ENCODE measurements around the gene FABP3.

The FABP3 gene

GRCh38 chr1:31401241-31401640 lies 28.4 kb upstream of the FABP3 start:
- Histone ChIP-seq H3K27me3 (ENCODE audit: insufficient read depth, low read depth) (no peaks in the 10 kb centered on the region), H3K36me3 (ENCODE audit: insufficient read depth) (no peaks in the 10 kb centered on the region), H3K9ac (no peak overlapping the region), H3K27ac (no peak overlapping the region), H3K79me2 (ENCODE audit: insufficient read depth, low read depth) (no peaks in the 10 kb centered on the region), H3K4me1 (ENCODE audit: low read depth, poor library complexity, severe bottlenecking) (no peaks in the 10 kb centered on the region), H2AFZ (ENCODE audit: low read depth) (no peak overlapping the region), H3K4me2 (no peak overlapping the region), H3K4me3 (IDR thresholded peaks at IDR 0.05; ENCODE audit: insufficient read depth, low read depth, low read length) (no peak overlapping the region), H4K20me1 (ENCODE audit: insufficient read depth) (no peaks in the 10 kb centered on the region)
- TF ChIP-seq CTCF (conservative IDR thresholded peaks at IDR 0.05; ENCODE audit: low read depth, low read length): no peak

GRCh38 chr1:31400393-31400792 lies 27.5 kb upstream of the FABP3 start:
- no peak overlapping the region for H3K9ac ChIP-seq
- H4K20me1 ChIP-seq (ENCODE audit: insufficient read depth): no peaks in the 10 kb centered on the region
- H3K4me2 ChIP-seq: no peak overlapping the region
- H3K27me3 ChIP-seq (ENCODE audit: insufficient read depth, low read depth): no peaks in the 10 kb centered on the region
- H2AFZ ChIP-seq (ENCODE audit: low read depth): no peak overlapping the region
- H3K27ac ChIP-seq: no peak overlapping the region
- H3K4me1 ChIP-seq (ENCODE audit: low read depth, poor library complexity, severe bottlenecking): no peaks in the 10 kb centered on the region
- H3K36me3 ChIP-seq (ENCODE audit: insufficient read depth): no peaks in the 10 kb centered on the region
- no peak overlapping the region for H3K4me3 ChIP-seq (IDR thresholded peaks at IDR 0.05; ENCODE audit: insufficient read depth, low read depth, low read length)
- no peaks in the 10 kb centered on the region for H3K79me2 ChIP-seq (ENCODE audit: insufficient read depth, low read depth)
- no peak for TF ChIP-seq CTCF (conservative IDR thresholded peaks at IDR 0.05; ENCODE audit: low read depth, low read length)

GRCh38 chr1:31399976-31400375 lies 27.1 kb upstream of the FABP3 start:
- no peaks in the 10 kb centered on the region for H3K79me2 ChIP-seq (ENCODE audit: insufficient read depth, low read depth)
- H3K27me3 ChIP-seq (ENCODE audit: insufficient read depth, low read depth): no peaks in the 10 kb centered on the region
- no peaks in the 10 kb centered on the region for H3K36me3 ChIP-seq (ENCODE audit: insufficient read depth)
- H3K27ac ChIP-seq: no peak overlapping the region
- H4K20me1 ChIP-seq (ENCODE audit: insufficient read depth): no peaks in the 10 kb centered on the region
- peaks cover 1% of the 10 kb centered on the region for H3K4me1 ChIP-seq (ENCODE audit: low read depth, poor library complexity, severe bottlenecking)
- H3K4me3 ChIP-seq (IDR thresholded peaks at IDR 0.05; ENCODE audit: insufficient read depth, low read depth, low read length): no peak overlapping the region
- no peak overlapping the region for H3K9ac ChIP-seq
- H3K4me2 ChIP-seq: no peak overlapping the region
- H2AFZ ChIP-seq (ENCODE audit: low read depth): no peak overlapping the region
- no peak for TF ChIP-seq CTCF (conservative IDR thresholded peaks at IDR 0.05; ENCODE audit: low read depth, low read length)

- Histone ChIP-seq H3K4me1 (ENCODE audit: low read depth, poor library complexity, severe bottlenecking) (peaks cover 9% of the 10 kb centered on the region), H4K20me1 (ENCODE audit: insufficient read depth) (no peaks in the 10 kb centered on the region), H3K27me3 (ENCODE audit: insufficient read depth, low read depth) (no peaks in the 10 kb centered on the region), H3K27ac (no peak overlapping the region), H2AFZ (ENCODE audit: low read depth) (no peak overlapping the region), H3K4me3 (IDR thresholded peaks at IDR 0.05; ENCODE audit: insufficient read depth, low read depth, low read length) (no peak overlapping the region), H3K4me2 (no peak overlapping the region), H3K9ac (no peak overlapping the region), H3K36me3 (ENCODE audit: insufficient read depth) (no peaks in the 10 kb centered on the region), H3K79me2 (ENCODE audit: insufficient read depth, low read depth) (no peaks in the 10 kb centered on the region)
- no peak for TF ChIP-seq CTCF (conservative IDR thresholded peaks at IDR 0.05; ENCODE audit: low read depth, low read length)
Measured at GRCh38 chr1:31398246-31398645, 25.4 kb upstream of the FABP3 start.

Data from KMS-11 (cell line).